DOHH2 (cell line): ENCODE measurements around the gene TNFRSF6B.

Source experiments
- CTCF ChIP-seq: fragments of 200-600 bp; sonication (generic); IDR thresholded peaks from one replicate; pipeline ENCODE4 v1.5.1; 2014; ENCODE audit warnings: antibody characterized with exemption, mild to moderate bottlenecking, low read depth, low read length; ENCODE audit not compliant: poor library complexity, severe bottlenecking
- EZH2phosphoT487 ChIP-seq: fragments of 200-600 bp; sonication (generic); IDR thresholded peaks from 2 replicates; pipeline ENCODE4 v1.6.1; 2017; ENCODE audit warnings: borderline replicate concordance, mild to moderate bottlenecking, antibody characterized with exemption, low read length, moderate library complexity, mixed read lengths

DNA sequence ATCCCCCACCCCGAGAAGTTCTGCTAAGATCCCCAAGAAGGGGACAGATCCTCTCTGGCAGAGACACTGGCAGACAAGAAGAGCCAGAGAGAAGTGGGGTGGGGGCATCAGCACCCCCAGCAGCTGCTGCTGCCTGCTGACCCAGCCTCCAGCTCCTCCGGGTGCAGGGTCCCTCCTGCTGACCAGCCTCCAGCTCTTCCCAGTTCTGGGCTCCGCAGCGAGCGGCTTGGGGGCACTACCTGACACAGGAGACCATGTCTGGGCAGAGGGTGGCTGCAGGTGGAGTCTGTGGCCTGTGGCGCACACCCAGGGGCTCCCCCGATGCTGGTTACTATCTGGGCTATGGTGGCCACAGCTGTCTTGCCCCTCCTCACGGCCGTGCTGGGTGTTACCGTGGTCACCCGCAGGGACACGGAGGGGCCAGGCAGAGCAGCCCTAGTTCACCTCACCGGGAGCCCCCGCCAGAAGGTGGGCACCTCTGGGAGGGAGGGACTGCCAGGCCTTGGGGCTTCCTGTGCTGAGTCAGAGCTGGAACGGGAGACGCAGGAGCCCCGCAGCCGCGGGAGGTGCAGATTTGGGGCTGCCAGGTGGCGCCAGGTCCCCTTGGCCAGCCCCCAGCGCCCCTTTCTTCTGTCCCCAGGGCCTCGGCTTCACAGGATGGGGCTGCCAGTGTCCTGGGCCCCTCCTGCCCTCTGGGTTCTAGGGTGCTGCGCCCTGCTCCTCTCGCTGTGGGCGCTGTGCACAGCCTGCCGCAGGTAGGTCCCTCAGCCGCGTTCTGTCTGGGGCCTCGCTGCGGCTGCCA lies 40.6 kb downstream of the TNFRSF6B start:
- TF ChIP-seq CTCF (no peak), EZH2phosphoT487 (no peak)
